ENCODE data around the gene CBX6. TPM values are rescaled to one million over a fixed set of nuclear protein-coding genes. Genes with fewer than 3 reads are reported as not detected.

Gene CBX6
- total RNA-seq, 4 donors from 2014 or later = 47.2 to 118 (median 85.0) TPM

DNA sequence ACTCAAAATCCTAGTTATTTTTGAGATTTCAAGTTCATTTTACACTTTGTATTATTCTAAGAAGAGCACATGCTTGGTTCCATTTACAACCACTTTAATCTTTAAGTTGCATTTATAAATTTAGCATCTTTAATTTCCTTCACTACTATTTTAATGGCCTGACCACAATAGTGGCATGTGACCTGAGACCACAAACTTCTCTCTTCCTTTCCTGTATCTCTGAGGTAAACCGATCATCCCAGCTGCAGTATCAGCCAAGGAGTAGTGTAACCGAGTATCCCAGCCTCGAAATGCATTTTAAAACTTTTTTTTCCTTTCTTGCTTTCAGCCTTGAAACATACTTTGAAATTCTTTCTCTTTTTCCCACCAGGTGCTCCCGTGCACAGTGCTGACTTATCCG is 28.7 kb upstream of the CBX6 start:
- Histone ChIP-seq H3K36me3 (no peaks in the 10 kb centered on the region), H3K27ac (no peak overlapping the region), H3K9me3 (no peaks in the 10 kb centered on the region), H3K27me3 (no peaks in the 10 kb centered on the region), H3K4me3 (replicated peaks in 1 of 3) (no peak overlapping the region), H3K4me1 (no peaks in the 10 kb centered on the region)
- intact Hi-C loops (cut with DNase I) = no loop called here
- no peak for DNase-seq
- no peak for TF ChIP-seq CTCF (IDR thresholded peaks at IDR 0.05)
- TF ChIP-seq POLR2A (IDR thresholded peaks at IDR 0.05) = no peak
- 77 to 78% methylated on average over 5 of the region's 5 CpGs for WGBS, 2 donors

DNA sequence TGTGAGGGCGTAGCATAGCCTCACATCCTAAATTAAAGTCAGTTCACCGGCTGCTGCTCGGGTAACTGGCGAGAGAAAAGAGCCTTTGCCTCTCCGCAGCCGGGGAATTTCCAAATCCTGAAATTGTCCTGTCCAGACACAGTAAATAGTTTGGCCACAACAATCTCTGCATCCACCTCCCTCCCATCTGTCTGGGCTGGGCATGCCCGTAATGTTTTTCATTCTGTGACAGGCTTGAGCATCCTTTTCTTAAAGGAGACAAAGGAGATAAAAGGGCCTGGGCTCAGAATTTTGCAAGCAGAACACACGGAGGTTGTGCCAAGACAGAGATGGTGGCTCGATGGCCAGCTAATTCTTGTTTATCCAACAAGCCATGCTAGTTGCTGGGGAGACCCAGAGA is 19.2 kb upstream of the CBX6 start:
- TF ChIP-seq POLR2A (IDR thresholded peaks at IDR 0.05) = no peak
- no peak for TF ChIP-seq CTCF (IDR thresholded peaks at IDR 0.05)
- no peak overlapping the region for H3K27ac ChIP-seq
- H3K4me1 ChIP-seq = no peaks in the 10 kb centered on the region
- no peak for DNase-seq
- H3K27me3 ChIP-seq = no peaks in the 10 kb centered on the region
- WGBS, 2 donors = 71 to 75% methylated on average over 9 of the region's 9 CpGs
- intact Hi-C loops (cut with DNase I) = no loop called here
- H3K4me3 ChIP-seq (replicated peaks in 1 of 3) = no peak overlapping the region
- no peaks in the 10 kb centered on the region for H3K36me3 ChIP-seq
- no peaks in the 10 kb centered on the region for H3K9me3 ChIP-seq

DNA sequence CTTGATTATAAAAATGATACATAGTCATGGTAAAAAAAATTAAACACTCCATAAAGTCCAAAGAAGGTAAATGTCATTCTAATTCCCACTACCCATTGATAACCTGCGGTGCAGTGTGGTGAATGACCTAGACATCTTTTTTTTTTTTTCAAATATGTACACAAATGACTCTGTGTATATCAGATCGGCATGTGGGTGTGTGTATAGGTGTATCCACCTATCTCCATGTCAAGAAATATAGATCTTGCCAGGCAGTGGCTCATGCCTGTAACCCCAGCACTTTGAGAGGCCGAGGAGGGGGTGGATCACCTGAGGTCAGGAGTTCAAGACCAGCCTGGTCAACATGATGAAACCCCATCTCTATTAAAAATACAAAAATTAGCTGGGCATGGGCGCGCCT is 18.4 kb upstream of the CBX6 start:
- H3K27ac ChIP-seq = no peak overlapping the region
- intact Hi-C loops (cut with DNase I) = no loop called here
- no peak for DNase-seq
- TF ChIP-seq CTCF (IDR thresholded peaks at IDR 0.05) (no peak), POLR2A (IDR thresholded peaks at IDR 0.05) (no peak)
- H3K4me1 ChIP-seq = no peaks in the 10 kb centered on the region
- H3K27me3 ChIP-seq = no peaks in the 10 kb centered on the region
- 91 to 93% methylated on average over 5 of the region's 5 CpGs for WGBS, 2 donors
- H3K4me3 ChIP-seq (replicated peaks in 1 of 3) = no peak overlapping the region
- H3K36me3 ChIP-seq = no peaks in the 10 kb centered on the region
- H3K9me3 ChIP-seq = no peaks in the 10 kb centered on the region

DNA sequence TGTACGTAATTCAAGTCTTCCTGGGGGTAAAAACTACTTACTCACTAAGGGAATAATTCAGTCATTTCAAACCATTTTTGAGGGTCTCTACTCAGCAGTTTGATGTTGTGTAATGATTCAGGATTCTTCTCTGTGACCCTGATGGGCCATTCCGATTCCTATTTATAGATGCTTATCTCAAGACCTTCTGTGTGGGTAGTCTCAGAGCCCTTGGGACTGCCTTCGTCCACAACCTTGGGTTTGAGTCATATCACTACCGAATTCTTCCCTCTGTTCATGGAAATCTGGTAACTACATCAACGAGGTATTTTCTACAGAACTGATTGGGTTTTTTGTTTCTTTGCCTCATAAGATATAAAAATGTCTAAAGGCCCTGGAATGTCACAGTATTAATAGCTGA is 14.3 kb upstream of the CBX6 start:
- H3K27ac ChIP-seq = no peak overlapping the region
- H3K9me3 ChIP-seq = no peaks in the 10 kb centered on the region
- no peak overlapping the region for H3K4me3 ChIP-seq (replicated peaks in 1 of 3)
- DNase-seq = no peak
- WGBS, 2 donors = 62 to 78% methylated on average over 5 of the region's 5 CpGs
- TF ChIP-seq POLR2A (IDR thresholded peaks at IDR 0.05) (no peak), CTCF (IDR thresholded peaks at IDR 0.05) (no peak)
- no peaks in the 10 kb centered on the region for H3K27me3 ChIP-seq
- H3K36me3 ChIP-seq = no peaks in the 10 kb centered on the region
- H3K4me1 ChIP-seq = peaks cover 13 to 19% of the 10 kb centered on the region in 2 donors
- intact Hi-C loops (cut with DNase I) = no loop called here

DNA sequence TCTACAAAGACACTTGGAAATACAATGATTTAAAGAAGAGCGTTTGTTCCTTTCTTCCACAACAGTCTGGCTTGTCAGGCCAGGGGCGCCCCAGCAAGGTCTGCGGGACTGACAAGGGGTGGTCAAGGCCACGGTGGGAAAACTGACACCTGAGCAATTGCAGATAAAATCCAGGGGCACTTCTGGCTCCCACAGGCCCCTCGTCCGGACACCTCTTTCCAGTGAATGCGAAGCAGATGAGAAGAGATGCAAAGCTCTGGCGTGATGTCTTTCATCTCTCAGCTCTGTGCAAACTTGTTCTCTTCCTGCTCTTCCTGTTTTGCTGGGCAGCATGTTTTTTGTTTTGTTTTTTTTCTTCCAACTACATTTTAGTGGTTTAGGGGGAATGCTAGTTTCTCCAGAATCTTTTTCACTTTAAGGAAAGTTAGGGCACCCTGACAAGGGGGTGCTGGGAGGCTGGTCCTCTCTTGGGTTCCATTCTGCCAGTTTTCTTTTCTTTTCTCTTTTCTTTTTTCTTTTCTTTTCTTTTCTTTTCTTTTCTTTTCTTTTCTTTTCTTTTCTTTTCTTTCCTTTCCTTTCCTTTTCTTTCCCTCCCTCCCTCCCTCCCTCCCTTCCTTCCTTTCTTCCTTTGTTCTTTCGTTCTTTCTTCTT is 11.1 kb upstream of the CBX6 start:
- Histone ChIP-seq H3K9me3 (no peaks in the 10 kb centered on the region), H3K27ac (peak overlapping the region; percentile 89 to 95 (median 89)), H3K27me3 (no peaks in the 10 kb centered on the region), H3K4me1 (peaks cover 16 to 26% of the 10 kb centered on the region in 2 donors), H3K36me3 (no peaks in the 10 kb centered on the region), H3K4me3 (replicated peaks in 1 of 3) (no peak overlapping the region)
- WGBS, 2 donors = 69 to 74% methylated on average over 8 of the region's 9 CpGs
- intact Hi-C loops (cut with DNase I) = loop anchor here (5.0 kb wide), 1 partner anchor 44 kb away; no protein-coding TSS in a partner anchor
- TF ChIP-seq CTCF (IDR thresholded peaks at IDR 0.05) (no peak), POLR2A (IDR thresholded peaks at IDR 0.05) (no peak)
- no peak for DNase-seq
